ENCODE results near the gene TCEANC2.

TCEANC2 gene

DNA sequence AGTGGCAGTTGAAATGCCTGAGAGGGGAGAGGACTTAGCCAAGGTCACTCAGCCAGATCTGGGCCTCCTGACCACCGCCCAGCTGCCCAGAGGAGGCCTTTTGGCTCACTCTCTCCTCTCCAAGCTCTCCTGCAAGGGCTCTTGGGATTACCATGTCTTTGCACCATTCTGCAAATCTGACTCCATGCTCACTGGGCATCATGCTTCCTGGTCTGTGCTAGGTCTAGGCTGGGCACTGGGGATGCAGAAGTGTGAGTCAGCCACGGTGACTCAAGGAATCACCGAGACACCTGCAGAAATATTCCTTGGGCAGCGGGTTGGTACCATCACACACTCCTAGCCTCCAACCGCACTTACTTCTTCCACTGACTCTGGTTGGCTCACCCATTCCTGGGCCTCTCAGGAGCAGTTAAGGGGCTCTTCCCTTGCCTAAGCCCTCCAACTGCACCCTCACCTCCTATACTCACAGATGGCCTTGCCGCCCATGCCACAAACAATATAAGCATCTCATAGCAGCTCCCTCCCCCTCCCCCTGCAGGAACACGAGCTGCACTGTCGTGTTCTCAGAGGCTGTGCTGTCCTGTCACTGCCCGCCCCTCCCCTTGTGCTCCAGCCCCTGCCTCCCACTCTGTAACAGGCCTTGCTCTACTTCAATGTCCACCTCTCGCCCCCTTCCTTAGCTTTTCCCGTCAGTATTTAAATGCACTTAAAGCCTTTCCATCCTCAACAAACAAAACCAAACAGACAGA is 64.6 kb downstream of the TCEANC2 start:
- DNase-seq (ENCODE audit: extremely low read depth, low read depth) = no peak
- TF ChIP-seq, protein P1, sequence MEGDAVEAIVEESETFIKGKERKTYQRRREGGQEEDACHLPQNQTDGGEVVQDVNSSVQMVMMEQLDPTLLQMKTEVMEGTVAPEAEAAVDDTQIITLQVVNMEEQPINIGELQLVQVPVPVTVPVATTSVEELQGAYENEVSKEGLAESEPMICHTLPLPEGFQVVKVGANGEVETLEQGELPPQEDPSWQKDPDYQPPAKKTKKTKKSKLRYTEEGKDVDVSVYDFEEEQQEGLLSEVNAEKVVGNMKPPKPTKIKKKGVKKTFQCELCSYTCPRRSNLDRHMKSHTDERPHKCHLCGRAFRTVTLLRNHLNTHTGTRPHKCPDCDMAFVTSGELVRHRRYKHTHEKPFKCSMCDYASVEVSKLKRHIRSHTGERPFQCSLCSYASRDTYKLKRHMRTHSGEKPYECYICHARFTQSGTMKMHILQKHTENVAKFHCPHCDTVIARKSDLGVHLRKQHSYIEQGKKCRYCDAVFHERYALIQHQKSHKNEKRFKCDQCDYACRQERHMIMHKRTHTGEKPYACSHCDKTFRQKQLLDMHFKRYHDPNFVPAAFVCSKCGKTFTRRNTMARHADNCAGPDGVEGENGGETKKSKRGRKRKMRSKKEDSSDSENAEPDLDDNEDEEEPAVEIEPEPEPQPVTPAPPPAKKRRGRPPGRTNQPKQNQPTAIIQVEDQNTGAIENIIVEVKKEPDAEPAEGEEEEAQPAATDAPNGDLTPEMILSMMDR (IDR thresholded peaks at IDR 0.05; ENCODE audit: low read depth, low read length) = no peak

DNA sequence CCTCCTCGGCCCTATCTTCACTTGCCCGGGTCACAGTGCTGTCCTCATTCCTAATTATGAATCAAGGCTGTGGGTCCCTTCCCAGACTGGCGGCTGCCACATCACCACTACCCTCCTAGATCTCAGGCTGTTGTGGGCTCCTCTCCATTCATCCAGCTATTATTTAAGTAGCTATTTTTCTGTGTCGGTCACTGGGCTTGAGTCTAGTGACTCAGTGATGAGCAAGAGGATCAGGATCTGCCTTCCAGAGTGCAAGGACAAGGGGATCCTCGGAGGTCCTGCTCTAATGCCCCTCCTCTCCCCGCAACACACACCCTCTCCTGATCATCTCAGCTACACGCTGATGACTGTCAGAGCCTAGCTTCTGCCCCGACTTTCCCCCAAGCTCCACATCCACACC is 65.3 kb downstream of the TCEANC2 start:
- no peak for DNase-seq (ENCODE audit: extremely low read depth, low read depth)
- TF ChIP-seq, protein P1 (IDR thresholded peaks at IDR 0.05; ENCODE audit: low read depth, low read length) = no peak

DNA sequence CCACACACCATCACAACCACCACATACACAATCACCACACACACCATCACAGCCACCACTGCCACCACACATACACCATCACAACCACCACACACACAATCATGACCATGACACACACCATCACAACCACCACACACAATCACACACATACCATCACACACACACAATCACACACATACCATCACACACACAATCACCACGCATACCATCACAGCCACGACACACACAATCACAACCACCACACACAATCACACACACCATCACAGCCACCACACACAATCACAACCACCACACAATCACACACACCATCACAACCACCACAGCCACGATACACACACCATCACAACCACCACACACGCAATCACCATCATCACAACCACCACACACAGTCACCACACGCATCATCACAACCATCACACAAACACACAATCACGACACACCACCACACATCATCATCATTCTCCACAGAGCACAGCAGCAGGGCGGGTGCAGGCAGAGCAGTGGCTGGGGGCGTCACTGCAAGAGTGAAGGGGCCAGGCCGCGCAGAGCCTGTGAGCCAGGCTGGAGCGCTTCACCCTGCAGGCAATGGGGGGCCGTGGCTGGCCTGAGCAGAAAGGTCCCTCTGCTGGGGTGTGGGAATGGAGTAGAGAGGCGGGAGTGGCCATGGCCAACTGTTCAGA is 66.8 kb downstream of the TCEANC2 start:
- TF ChIP-seq, protein P1 (IDR thresholded peaks at IDR 0.05; ENCODE audit: low read depth, low read length) = no peak
- DNase-seq (ENCODE audit: extremely low read depth, low read depth) = no peak

DNA sequence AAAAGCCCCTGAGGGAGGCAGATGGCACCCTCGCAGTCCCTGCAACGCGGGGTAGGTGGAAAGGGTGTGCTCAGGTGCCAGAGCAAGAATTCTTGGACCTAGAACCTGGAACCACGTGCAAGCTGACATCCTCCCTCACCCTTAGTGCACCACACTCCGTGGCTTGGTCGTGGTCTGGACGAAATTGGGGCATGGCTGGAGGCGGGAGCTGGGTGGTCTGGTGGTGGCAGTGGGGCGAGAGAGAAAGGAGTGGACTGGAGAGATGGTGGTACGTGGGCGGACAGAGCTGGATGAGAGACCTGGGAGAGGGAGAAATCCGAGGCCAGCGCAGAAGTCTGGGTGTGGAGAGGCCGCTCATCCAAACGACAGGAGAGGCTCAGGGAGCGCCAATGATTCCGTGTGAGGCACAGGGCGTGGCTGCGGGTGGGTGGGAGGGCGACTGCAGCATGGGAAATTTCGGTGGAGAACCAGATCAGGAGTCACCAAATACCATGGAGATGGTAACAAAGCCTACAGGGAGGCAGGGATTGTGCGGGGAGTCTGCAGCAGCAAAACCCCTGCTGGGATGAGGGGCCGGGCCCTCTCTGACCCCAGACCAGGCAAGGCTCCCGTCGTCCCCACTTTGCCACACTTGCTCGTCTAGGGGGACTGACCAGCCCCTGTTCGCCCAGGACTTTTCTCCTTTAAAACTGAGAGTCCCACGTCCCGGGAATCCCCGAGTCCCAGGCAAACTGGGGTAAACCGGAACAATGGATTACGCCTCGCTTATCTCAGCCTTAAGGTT is 67.5 kb downstream of the TCEANC2 start:
- no peak for DNase-seq (ENCODE audit: extremely low read depth, low read depth)
- TF ChIP-seq, protein P1 (IDR thresholded peaks at IDR 0.05; ENCODE audit: low read depth, low read length) = no peak

DNA sequence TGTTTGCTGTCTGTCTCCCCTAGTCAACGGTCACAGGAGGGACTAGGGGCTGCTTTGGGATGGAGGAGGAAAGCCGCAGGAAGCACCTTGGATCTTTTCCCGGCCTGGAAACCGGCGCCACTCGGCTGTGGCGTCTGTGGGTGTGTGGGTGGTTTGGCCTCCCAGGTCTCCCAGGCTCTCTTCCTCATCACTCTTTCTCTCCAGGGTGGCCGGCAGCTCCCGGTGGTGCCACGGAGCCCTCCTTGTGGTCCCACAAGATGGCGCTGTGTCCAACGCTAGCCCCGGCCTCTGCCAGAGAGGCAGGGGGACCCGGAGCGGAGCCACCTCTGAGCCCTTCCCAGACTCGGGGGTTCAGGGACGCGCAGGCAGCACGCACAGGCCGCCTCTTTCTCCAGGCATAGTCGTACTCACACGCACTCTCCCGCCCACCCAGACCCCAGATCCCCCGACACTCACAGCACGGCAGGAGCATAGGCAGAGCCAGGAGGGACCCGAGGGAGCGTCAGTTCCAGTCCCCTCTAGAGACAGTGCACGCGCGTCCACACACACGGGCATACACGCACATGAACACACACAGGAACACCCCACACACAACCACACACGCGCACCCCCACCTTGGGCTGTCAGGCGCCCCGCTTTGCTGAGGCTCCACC is 68.2 kb downstream of the TCEANC2 start:
- TF ChIP-seq, protein P1 (IDR thresholded peaks at IDR 0.05; ENCODE audit: low read depth, low read length) = peak; percentile 86

DNA sequence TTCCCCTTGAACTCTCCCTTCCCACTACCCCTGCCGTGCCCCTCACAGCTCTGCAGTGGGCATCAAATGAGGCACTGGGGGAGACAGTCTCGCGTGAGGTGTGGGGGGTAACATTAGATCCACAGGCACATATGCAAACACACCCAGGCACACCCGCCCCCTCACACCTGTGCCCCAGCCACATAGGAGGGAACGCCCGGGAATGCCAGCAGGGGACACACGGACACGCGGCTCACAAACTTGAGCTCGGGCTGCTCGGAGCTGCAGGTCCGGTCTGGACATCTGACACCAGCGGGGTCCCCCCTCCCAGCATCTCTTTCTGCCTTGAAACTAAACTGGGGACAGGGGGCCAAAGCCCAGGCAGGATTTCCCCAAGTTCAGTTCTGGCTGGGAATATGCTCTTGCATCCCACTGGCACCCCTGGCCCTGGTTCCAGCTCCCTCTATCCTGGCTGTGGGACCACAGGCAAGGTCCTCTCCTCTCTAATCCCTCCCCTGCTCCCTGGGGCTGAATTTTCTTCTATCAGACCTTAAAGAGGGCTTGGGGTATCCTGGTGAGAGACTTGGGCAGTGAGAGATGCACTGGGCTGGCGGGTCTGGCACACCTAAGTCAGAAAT is 68.8 kb downstream of the TCEANC2 start:
- no peak for DNase-seq (ENCODE audit: extremely low read depth, low read depth)

More for the DNA sequence above, 68.2 kb downstream of the TCEANC2 start:
- DNase-seq (ENCODE audit: extremely low read depth, low read depth) = peak; percentile 31

More for the DNA sequence above, 68.8 kb downstream of the TCEANC2 start:
- TF ChIP-seq, protein P1 (IDR thresholded peaks at IDR 0.05; ENCODE audit: low read depth, low read length) = no peak
